Esophagus (tissue), 2 donors: Measurements from ENCODE around the gene BDH1. TPM values are rescaled to one million over a fixed set of nuclear protein-coding genes. Genes with fewer than 3 reads are reported as not detected.
A peak's percentile ranks its signal among the peaks of the same experiment; 100 is the strongest.
"Not testable (repeated sequence)": the region's sequence is repeated elsewhere in the genome, so short reads cannot be mapped to it uniquely, and the experiment has no call there.

ENCODE experiments used
- H3K27ac ChIP-seq, 2 donors: one replicate each; pipeline ENCODE4 v1.5.1; 2013; ENCODE audit warnings: low read depth in 2 of 2, mild to moderate bottlenecking in 2 of 2, inconsistent platforms in 1 of 2, low read length in 1 of 2, moderate library complexity in 1 of 2
- H3K27me3 ChIP-seq, 2 donors: one replicate each; pipeline ENCODE4 v1.6.1; 2013; ENCODE audit warnings: low read length in 2 of 2, control low read depth in 1 of 2, mild to moderate bottlenecking in 1 of 2; ENCODE audit not compliant: insufficient read depth in 2 of 2, control insufficient read depth in 1 of 2
- H3K36me3 ChIP-seq, 2 donors: one replicate each; pipeline ENCODE4 v1.6.1; 2013; ENCODE audit warnings: low read length in 1 of 2; ENCODE audit not compliant: control insufficient read depth in 2 of 2, insufficient read depth in 2 of 2
- H3K4me1 ChIP-seq, 2 donors: one replicate each; pipeline ENCODE4 v1.6.1; 2013; ENCODE audit warnings: low read length in 1 of 2; ENCODE audit not compliant: control insufficient read depth in 2 of 2, insufficient read depth in 2 of 2
- H3K4me3 ChIP-seq, 2 donors: one replicate each; pipeline ENCODE4 v1.5.1; 2013; ENCODE audit warnings: low read length in 2 of 2, mild to moderate bottlenecking in 2 of 2, low read depth in 1 of 2, moderate library complexity in 1 of 2
- H3K9me3 ChIP-seq, 2 donors: one replicate each; pipeline ENCODE4 v1.6.1; 2013; ENCODE audit warnings: mild to moderate bottlenecking in 2 of 2, low read depth in 1 of 2, low read length in 1 of 2, moderate library complexity in 1 of 2; ENCODE audit not compliant: control insufficient read depth in 2 of 2, insufficient read depth in 1 of 2
- WGBS, 2 donors: extraction: QIAGEN DNeasy Blood & Tissue Kit; methylation state at CpG; one replicate each; pipeline ENCODE4 v1.1.7; 2013; 5-methylcytosine and 5-hydroxymethylcytosine counted together
- polyA plus RNA-seq, 2 donors: library from polyadenylated mRNA; stranded (reverse); fragments of 200-250 nt; gene quantifications; one replicate each; pipeline ENCODE4 v1.2.3, GENCODE V29; 2013
- donor health status: healthy with polysubstance abuse.
- donor health status: Bipolar disorder and iron deficiency.

BDH1 gene
- polyA plus RNA-seq, 2 donors = 49.5 to 59.9 TPM

GRCh38 chr3:197595470-197596185 lies 39.9 kb upstream of the BDH1 start:
- peaks cover 2 to 5% of the 10 kb centered on the region in 2 donors for H3K4me1 ChIP-seq
- no peaks in the 10 kb centered on the region for H3K36me3 ChIP-seq
- no peaks in the 10 kb centered on the region for H3K27me3 ChIP-seq
- no peak overlapping the region for H3K27ac ChIP-seq
- 70 to 71% methylated on average over 12 of the region's 12 CpGs for WGBS, 2 donors
- no peak overlapping the region for H3K4me3 ChIP-seq
- H3K9me3 ChIP-seq = no peaks in the 10 kb centered on the region

- no peak overlapping the region for H3K4me3 ChIP-seq
- no peaks in the 10 kb centered on the region for H3K4me1 ChIP-seq
- WGBS, 2 donors = 79 to 90% methylated on average over 9 of the region's 9 CpGs
- no peaks in the 10 kb centered on the region for H3K9me3 ChIP-seq
- no peak overlapping the region for H3K27ac ChIP-seq
- H3K27me3 ChIP-seq = no peaks in the 10 kb centered on the region
- H3K36me3 ChIP-seq = no peaks in the 10 kb centered on the region
Observed at GRCh38 chr3:197593046-197593380, 37.2 kb upstream of the BDH1 start.

- no peak overlapping the region for H3K4me3 ChIP-seq
- no peaks in the 10 kb centered on the region for H3K4me1 ChIP-seq
- H3K27me3 ChIP-seq = no peaks in the 10 kb centered on the region
- H3K27ac ChIP-seq = no peak overlapping the region
- H3K36me3 ChIP-seq = no peaks in the 10 kb centered on the region
- 72 to 81% methylated on average over 18 of the region's 18 CpGs for WGBS, 2 donors
- no peaks in the 10 kb centered on the region for H3K9me3 ChIP-seq
Observed at GRCh38 chr3:197592361-197593045, 36.7 kb upstream of the BDH1 start.

DNA sequence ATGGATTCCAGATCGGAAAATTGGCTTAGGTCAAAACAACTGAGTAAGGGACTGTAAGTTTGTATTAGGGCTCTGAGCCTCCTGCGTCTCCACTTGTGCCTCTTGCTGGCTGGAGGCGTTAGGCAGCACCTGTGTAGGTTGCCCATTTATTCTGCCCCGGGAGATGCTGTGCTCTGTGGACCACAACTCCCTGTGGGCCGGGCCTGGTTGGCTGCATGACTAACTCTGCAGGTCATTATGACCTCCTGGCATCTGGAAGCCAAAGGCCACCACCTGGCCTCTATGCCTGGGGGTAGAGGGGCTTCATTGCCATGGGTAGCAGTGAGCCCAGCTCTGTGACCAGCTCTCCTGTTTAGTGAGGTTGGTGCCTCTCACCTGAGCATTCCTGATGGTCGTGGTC lies 36.0 kb upstream of the BDH1 start:
- 87 to 93% methylated on average over 6 of the region's 6 CpGs for WGBS, 2 donors
- no peak overlapping the region for H3K27ac ChIP-seq
- H3K4me3 ChIP-seq = no peak overlapping the region
- H3K27me3 ChIP-seq = no peaks in the 10 kb centered on the region
- no peaks in the 10 kb centered on the region for H3K36me3 ChIP-seq
- H3K4me1 ChIP-seq = no peaks in the 10 kb centered on the region
- no peaks in the 10 kb centered on the region for H3K9me3 ChIP-seq

- Histone ChIP-seq H3K9me3 (no peaks in the 10 kb centered on the region), H3K36me3 (no peaks in the 10 kb centered on the region), H3K4me1 (no peaks in the 10 kb centered on the region), H3K4me3 (no peak overlapping the region), H3K27me3 (no peaks in the 10 kb centered on the region), H3K27ac (peak overlapping the region in 1 of 2 donors; percentile 8)
- WGBS, 2 donors = 56 to 63% methylated on average over 4 of the region's 4 CpGs
Observed at GRCh38 chr3:197590313-197590962, 34.7 kb upstream of the BDH1 start.

- 88 to 91% methylated on average over 13 of the region's 13 CpGs for WGBS, 2 donors
- Histone ChIP-seq H3K4me3 (no peak overlapping the region), H3K27ac (no peak overlapping the region), H3K36me3 (no peaks in the 10 kb centered on the region), H3K27me3 (no peaks in the 10 kb centered on the region), H3K4me1 (no peaks in the 10 kb centered on the region), H3K9me3 (no peaks in the 10 kb centered on the region)
Observed at GRCh38 chr3:197589545-197589944, 33.8 kb upstream of the BDH1 start.

DNA sequence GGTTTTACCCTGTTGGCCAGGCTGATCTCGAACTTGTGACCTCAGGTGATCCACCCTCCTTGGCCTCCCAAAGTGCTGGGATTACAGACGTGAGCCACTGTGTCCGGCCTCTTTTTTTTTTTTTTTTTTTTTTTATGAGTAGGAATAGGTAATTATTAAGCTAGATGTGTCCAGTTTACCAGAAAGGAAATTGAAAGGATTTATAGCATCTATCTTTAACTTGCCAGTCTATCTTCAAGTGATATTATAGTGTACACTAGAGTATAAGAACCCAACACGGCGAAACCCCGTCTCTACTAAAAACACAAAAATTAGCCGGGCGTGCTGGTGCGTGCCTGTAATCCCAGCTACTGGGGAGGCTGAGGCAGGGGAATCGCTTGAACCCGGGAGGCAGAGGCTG lies 31.0 kb upstream of the BDH1 start:
- not testable (repeated sequence) for H3K27ac ChIP-seq, H3K4me3 ChIP-seq, H3K4me1 ChIP-seq, H3K36me3 ChIP-seq, H3K9me3 ChIP-seq, H3K27me3 ChIP-seq
- WGBS, 2 donors = 78 to 88% methylated on average over 11 of the region's 11 CpGs

DNA sequence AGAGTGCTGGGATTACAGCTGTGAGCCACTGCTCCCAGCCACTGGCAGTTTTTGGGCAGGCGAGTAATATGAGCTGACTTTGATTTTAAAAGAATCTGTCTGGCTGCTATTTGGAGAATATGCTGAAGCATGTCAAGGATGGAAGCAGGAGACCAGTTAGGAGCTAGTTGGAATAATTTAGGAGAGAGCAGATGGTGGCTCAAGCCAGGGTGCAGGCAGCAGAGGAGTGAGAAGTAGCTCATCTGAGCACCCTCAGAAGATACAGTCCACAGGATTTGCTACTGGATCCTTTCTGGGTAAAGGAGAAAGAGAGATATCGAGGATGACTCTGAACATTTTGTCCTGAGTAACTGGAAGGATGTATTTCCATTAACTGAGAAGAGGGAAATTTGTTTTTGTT lies 30.4 kb upstream of the BDH1 start:
- no peak overlapping the region for H3K4me3 ChIP-seq
- H3K36me3 ChIP-seq = no peaks in the 10 kb centered on the region
- H3K27me3 ChIP-seq = no peaks in the 10 kb centered on the region
- H3K27ac ChIP-seq = no peak overlapping the region
- H3K4me1 ChIP-seq = no peaks in the 10 kb centered on the region
- WGBS, 2 donors = 90 to 91% methylated on average over 2 of the region's 2 CpGs
- H3K9me3 ChIP-seq = no peaks in the 10 kb centered on the region

GRCh38 chr3:197584733-197585132 lies 29.0 kb upstream of the BDH1 start:
- Histone ChIP-seq H3K4me1 (no peaks in the 10 kb centered on the region), H3K4me3 (no peak overlapping the region), H3K36me3 (no peaks in the 10 kb centered on the region), H3K27me3 (no peaks in the 10 kb centered on the region), H3K9me3 (no peaks in the 10 kb centered on the region), H3K27ac (no peak overlapping the region)
- WGBS, 2 donors = 90 to 93% methylated on average over 5 of the region's 5 CpGs
